ENCODE results near the gene DGCR2. TPM values are rescaled to one million over a fixed set of nuclear protein-coding genes. Genes with fewer than 3 reads are reported as not detected.

DGCR2 gene
- total and polyA plus RNA-seq, 10 donors: 9.5 to 60.7 (median 49.3) TPM

GRCh38 chr22:19111140-19111539 is 11.1 kb downstream of the DGCR2 start:
- H3K4me3 ChIP-seq: peak overlapping the region in 1 of 8 donors; percentile 16
- 80 to 97% (median 87%) methylated on average over 2 to 3 of the region's 3 CpGs for WGBS, 5 donors
- H3K9me3 ChIP-seq: no peaks in the 10 kb centered on the region
- no peaks in the 10 kb centered on the region for H3K27me3 ChIP-seq (replicated peaks in 1 of 7)
- peaks cover 0 to 12% (median 0%) of the 10 kb centered on the region in 6 donors for H3K36me3 ChIP-seq
- H3K27ac ChIP-seq: peak overlapping the region; percentile 75 to 95 (median 86)
- TF ChIP-seq POLR2A (IDR thresholded peaks at IDR 0.05) (no peak), POLR2AphosphoS5 (IDR thresholded peaks at IDR 0.05) (no peak)
- TF ChIP-seq, protein P1, sequence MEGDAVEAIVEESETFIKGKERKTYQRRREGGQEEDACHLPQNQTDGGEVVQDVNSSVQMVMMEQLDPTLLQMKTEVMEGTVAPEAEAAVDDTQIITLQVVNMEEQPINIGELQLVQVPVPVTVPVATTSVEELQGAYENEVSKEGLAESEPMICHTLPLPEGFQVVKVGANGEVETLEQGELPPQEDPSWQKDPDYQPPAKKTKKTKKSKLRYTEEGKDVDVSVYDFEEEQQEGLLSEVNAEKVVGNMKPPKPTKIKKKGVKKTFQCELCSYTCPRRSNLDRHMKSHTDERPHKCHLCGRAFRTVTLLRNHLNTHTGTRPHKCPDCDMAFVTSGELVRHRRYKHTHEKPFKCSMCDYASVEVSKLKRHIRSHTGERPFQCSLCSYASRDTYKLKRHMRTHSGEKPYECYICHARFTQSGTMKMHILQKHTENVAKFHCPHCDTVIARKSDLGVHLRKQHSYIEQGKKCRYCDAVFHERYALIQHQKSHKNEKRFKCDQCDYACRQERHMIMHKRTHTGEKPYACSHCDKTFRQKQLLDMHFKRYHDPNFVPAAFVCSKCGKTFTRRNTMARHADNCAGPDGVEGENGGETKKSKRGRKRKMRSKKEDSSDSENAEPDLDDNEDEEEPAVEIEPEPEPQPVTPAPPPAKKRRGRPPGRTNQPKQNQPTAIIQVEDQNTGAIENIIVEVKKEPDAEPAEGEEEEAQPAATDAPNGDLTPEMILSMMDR (IDR thresholded peaks at IDR 0.05 in 8 of 11, conservative IDR thresholded peaks at IDR 0.05 in 3 of 11): no peak
- H3K4me1 ChIP-seq: peaks cover 18 to 100% (median 67%) of the 10 kb centered on the region in 6 donors
- intact Hi-C loops (cut with DNase I; ENCODE audit: low total_unique reads): no loop called here
- DNase-seq: no peak

DNA sequence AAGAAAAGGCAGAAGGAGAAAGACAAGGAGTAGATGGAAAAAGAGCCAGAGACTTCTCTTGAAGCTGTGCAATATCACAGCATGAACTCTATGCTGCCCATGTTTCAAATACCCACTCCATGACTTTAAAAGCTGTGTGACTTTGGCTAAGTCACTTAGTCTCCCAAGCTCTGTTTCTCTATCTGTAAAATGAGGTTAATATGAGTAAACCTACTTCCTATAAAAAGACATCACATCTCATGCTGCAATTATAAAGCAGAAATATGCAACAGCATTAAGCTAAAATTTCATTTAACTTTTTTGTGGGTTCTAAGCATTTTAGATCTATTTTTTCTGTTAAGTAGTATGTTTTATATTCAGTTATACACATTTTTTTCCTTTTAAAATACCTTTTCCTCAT is 11.6 kb downstream of the DGCR2 start:
- H3K27me3 ChIP-seq (replicated peaks in 1 of 7): no peaks in the 10 kb centered on the region
- peak overlapping the region in 1 of 8 donors; percentile 16 for H3K4me3 ChIP-seq
- intact Hi-C loops (cut with DNase I; ENCODE audit: low total_unique reads): no loop called here
- no peak for DNase-seq
- peaks cover 0 to 9% (median 0%) of the 10 kb centered on the region in 6 donors for H3K36me3 ChIP-seq
- H3K9me3 ChIP-seq: no peaks in the 10 kb centered on the region
- no peak for TF ChIP-seq POLR2AphosphoS5 (IDR thresholded peaks at IDR 0.05)
- TF ChIP-seq POLR2A (IDR thresholded peaks at IDR 0.05): no peak
- TF ChIP-seq, protein P1 (IDR thresholded peaks at IDR 0.05 in 8 of 11, conservative IDR thresholded peaks at IDR 0.05 in 3 of 11): no peak
- peaks cover 18 to 100% (median 66%) of the 10 kb centered on the region in 6 donors for H3K4me1 ChIP-seq
- H3K27ac ChIP-seq: peak overlapping the region; percentile 75 to 95 (median 86)

DNA sequence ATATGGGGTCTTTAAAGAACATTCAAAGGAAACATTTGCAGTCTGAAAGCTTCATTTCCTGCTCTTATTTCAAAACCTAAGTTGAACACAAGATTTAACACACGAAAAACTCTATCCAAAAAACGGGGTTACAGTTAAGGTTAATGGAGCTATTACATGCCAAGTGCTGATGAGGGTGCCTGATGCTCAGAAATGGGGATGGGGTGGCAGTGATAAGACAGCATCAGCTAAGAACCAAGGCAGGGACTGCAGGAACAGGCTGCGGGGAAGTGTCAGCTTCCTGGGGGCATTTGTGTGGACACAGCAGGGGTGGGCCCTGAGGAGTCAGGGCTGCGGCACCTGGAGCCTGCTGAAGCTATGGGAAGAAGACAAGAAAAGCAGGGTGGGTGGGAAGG is 12.2 kb downstream of the DGCR2 start:
- no peak for DNase-seq

More for the DNA sequence above, 12.2 kb downstream of the DGCR2 start:
- no peaks in the 10 kb centered on the region for H3K27me3 ChIP-seq (replicated peaks in 1 of 7)
- intact Hi-C loops (cut with DNase I; ENCODE audit: low total_unique reads): no loop called here
- H3K4me1 ChIP-seq: peaks cover 18 to 100% (median 65%) of the 10 kb centered on the region in 6 donors
- H3K4me3 ChIP-seq: peak overlapping the region in 3 of 8 donors; percentile 5 to 50 (median 6)
- H3K27ac ChIP-seq: peak overlapping the region; percentile 75 to 95 (median 86)
- WGBS, 5 donors: 18 to 48% (median 39%) methylated on average over 4 of the region's 4 CpGs
- no peak for TF ChIP-seq POLR2A (IDR thresholded peaks at IDR 0.05)
- no peak for TF ChIP-seq POLR2AphosphoS5 (IDR thresholded peaks at IDR 0.05)
- TF ChIP-seq, protein P1 (IDR thresholded peaks at IDR 0.05 in 8 of 11, conservative IDR thresholded peaks at IDR 0.05 in 3 of 11): no peak
- H3K9me3 ChIP-seq: no peaks in the 10 kb centered on the region
- peaks cover 0 to 6% (median 0%) of the 10 kb centered on the region in 6 donors for H3K36me3 ChIP-seq

All from spleen (tissue), 11 donors.